ENCODE data around the gene BANF2. TPM values are rescaled to one million over a fixed set of nuclear protein-coding genes. Genes with fewer than 3 reads are reported as not detected.
"Not testable (repeated sequence)": the region's sequence is repeated elsewhere in the genome, so short reads cannot be mapped to it uniquely, and the experiment has no call there.

BANF2 gene
- total RNA-seq, 2 donors from 2014 or later, result 1.9 TPM; not detected in 1

GRCh38 chr20:17765584-17765983 lies 65.8 kb downstream of the BANF2 start:
- intact Hi-C loops (cut with DNase I), result no loop called here
- no peak for TF ChIP-seq POLR2A (IDR thresholded peaks at IDR 0.05)
- no peak for TF ChIP-seq POLR2AphosphoS5 (IDR thresholded peaks at IDR 0.05)
- TF ChIP-seq, protein P1, sequence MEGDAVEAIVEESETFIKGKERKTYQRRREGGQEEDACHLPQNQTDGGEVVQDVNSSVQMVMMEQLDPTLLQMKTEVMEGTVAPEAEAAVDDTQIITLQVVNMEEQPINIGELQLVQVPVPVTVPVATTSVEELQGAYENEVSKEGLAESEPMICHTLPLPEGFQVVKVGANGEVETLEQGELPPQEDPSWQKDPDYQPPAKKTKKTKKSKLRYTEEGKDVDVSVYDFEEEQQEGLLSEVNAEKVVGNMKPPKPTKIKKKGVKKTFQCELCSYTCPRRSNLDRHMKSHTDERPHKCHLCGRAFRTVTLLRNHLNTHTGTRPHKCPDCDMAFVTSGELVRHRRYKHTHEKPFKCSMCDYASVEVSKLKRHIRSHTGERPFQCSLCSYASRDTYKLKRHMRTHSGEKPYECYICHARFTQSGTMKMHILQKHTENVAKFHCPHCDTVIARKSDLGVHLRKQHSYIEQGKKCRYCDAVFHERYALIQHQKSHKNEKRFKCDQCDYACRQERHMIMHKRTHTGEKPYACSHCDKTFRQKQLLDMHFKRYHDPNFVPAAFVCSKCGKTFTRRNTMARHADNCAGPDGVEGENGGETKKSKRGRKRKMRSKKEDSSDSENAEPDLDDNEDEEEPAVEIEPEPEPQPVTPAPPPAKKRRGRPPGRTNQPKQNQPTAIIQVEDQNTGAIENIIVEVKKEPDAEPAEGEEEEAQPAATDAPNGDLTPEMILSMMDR (IDR thresholded peaks at IDR 0.05), result no peak

GRCh38 chr20:17766226-17766625 lies 66.5 kb downstream of the BANF2 start:
- Histone ChIP-seq H3K4me3 (no peak overlapping the region), H3K4me1 (replicated peaks) (no peaks in the 10 kb centered on the region), H3K27ac (no peak overlapping the region), H3K36me3 (no peaks in the 10 kb centered on the region), H3K9me3 (no peaks in the 10 kb centered on the region), H3K27me3 (replicated peaks; ENCODE audit: insufficient read depth) (no peaks in the 10 kb centered on the region)
- intact Hi-C loops (cut with DNase I), result no loop called here
- 65% methylated on average over 3 of the region's 3 CpGs for WGBS
- TF ChIP-seq POLR2AphosphoS5 (IDR thresholded peaks at IDR 0.05) (no peak), POLR2A (IDR thresholded peaks at IDR 0.05) (no peak)
- TF ChIP-seq, protein P1 (IDR thresholded peaks at IDR 0.05), result no peak
- DNase-seq (ENCODE audit: low spot score), result no peak

More at GRCh38 chr20:17765584-17765983, 65.8 kb downstream of the BANF2 start:
- Histone ChIP-seq H3K27ac (no peak overlapping the region), H3K4me3 (no peak overlapping the region), H3K4me1 (replicated peaks) (no peaks in the 10 kb centered on the region), H3K27me3 (replicated peaks; ENCODE audit: insufficient read depth) (no peaks in the 10 kb centered on the region), H3K9me3 (no peaks in the 10 kb centered on the region), H3K36me3 (no peaks in the 10 kb centered on the region)
- WGBS, result 90% methylated on average over 7 of the region's 7 CpGs
- no peak for DNase-seq (ENCODE audit: low spot score)

DNA sequence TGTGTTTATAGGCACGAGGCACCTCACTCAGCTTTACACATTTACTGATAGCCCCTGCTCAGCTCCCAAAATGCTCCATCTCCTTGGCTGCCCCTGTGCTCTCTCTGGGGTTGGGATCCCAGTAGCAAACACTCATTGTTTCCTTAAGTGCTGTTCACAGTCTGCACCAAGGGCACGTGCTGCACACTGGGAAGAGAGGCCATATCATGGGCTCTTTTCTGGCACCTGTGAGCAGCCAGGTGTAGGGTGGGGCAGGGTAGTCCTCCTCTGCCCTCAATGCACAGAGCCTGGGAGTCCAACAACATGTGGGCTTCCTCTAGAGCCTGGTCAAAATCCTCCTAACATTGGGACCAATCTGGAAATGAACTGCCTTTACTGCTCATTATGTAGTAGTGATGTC lies 67.9 kb downstream of the BANF2 start:
- no peaks in the 10 kb centered on the region for H3K9me3 ChIP-seq
- DNase-seq (ENCODE audit: low spot score), result no peak
- no peaks in the 10 kb centered on the region for H3K27me3 ChIP-seq (replicated peaks; ENCODE audit: insufficient read depth)
- no peak for TF ChIP-seq POLR2A (IDR thresholded peaks at IDR 0.05)
- TF ChIP-seq, protein P1 (IDR thresholded peaks at IDR 0.05), result no peak
- no peak for TF ChIP-seq POLR2AphosphoS5 (IDR thresholded peaks at IDR 0.05)
- intact Hi-C loops (cut with DNase I), result no loop called here
- no peak overlapping the region for H3K27ac ChIP-seq
- H3K4me3 ChIP-seq, result no peak overlapping the region
- no peaks in the 10 kb centered on the region for H3K36me3 ChIP-seq
- H3K4me1 ChIP-seq (replicated peaks), result no peaks in the 10 kb centered on the region
- 91% methylated on average over 2 of the region's 2 CpGs for WGBS

DNA sequence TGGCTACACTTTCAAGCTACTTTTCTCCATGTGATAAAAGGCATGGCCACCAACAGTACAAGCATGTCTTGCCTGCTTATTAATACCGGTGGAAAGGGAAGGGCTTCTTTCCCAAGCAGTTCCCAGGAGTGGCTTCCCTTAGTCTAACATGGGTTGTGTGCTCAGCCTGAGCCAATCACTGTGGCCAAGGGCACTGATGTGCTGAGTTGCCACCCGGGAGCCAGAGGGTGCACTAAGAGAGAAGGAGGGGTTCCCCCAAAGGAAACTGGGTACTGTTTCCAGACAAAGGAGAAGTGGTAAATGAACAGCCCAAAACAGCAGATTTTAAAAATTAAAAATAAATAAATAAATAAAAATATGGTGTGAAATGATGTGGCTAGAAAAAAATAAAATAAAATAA lies 68.5 kb downstream of the BANF2 start:
- 73% methylated on average over 2 of the region's 2 CpGs for WGBS
- Histone ChIP-seq H3K27me3 (replicated peaks; ENCODE audit: insufficient read depth) (no peaks in the 10 kb centered on the region), H3K36me3 (no peaks in the 10 kb centered on the region), H3K4me3 (no peak overlapping the region), H3K4me1 (replicated peaks) (no peaks in the 10 kb centered on the region), H3K27ac (no peak overlapping the region), H3K9me3 (no peaks in the 10 kb centered on the region)
- TF ChIP-seq, protein P1 (IDR thresholded peaks at IDR 0.05), result no peak
- TF ChIP-seq POLR2A (IDR thresholded peaks at IDR 0.05) (no peak), POLR2AphosphoS5 (IDR thresholded peaks at IDR 0.05) (no peak)
- intact Hi-C loops (cut with DNase I), result no loop called here
- DNase-seq (ENCODE audit: low spot score), result no peak

DNA sequence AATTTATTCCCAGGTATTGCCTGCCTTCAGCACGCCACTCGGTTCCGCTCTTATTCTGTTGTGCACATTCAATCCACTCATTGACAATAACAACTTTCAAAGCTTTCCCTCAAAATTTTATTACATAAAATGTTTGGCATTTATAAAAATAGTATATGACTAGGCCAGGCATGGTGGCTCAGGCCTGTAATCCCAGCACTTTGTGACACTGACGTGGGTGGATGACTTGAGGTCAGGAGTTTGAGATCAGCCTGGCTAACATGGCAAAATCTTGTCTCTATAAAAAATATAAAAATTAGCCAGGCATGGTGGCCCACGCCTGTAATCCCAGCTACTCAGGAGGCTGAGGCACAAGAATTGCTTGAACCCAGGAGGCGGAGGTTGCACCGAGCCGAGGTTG lies 70.0 kb downstream of the BANF2 start:
- intact Hi-C loops (cut with DNase I); H3K36me3 ChIP-seq; H3K27me3 ChIP-seq (replicated peaks; ENCODE audit: insufficient read depth); H3K27ac ChIP-seq; H3K9me3 ChIP-seq; H3K4me1 ChIP-seq (replicated peaks); H3K4me3 ChIP-seq; DNase-seq (ENCODE audit: low spot score): not testable (repeated sequence)
- WGBS, result 97% methylated on average over 8 of the region's 8 CpGs

Measured in prostate gland (tissue), 2 donors.